CD4-positive, alpha-beta T cell (primary cell): ENCODE results near the gene CLSTN1. TPM values are rescaled to one million over a fixed set of nuclear protein-coding genes. Genes with fewer than 3 reads are reported as not detected.

Experiments
- ATAC-seq: fragments of 200-7000 bp; cut with Tn5 transposase; one replicate; pipeline ENCODE4 v1.10.0; 2022; ENCODE audit warnings: mild to moderate bottlenecking; ENCODE audit not compliant: poor library complexity
- CTCF ChIA-PET: fragments of 350-600 bp; sonication (Branson Sonifier 250); formaldehyde crosslinking; loops from one replicate; lab custom pipeline; 2021; ENCODE audit warnings: antibody characterized with exemption, inconsistent platforms; lab: Charles Lee
- POLR2A ChIA-PET: fragments of 350-600 bp; sonication (Branson Sonifier 250); formaldehyde crosslinking; loops from one replicate; lab custom pipeline; 2021; ENCODE audit warnings: antibody characterized with exemption, inconsistent platforms; lab: Charles Lee
- DNase-seq, 14 experiments: peaks; one replicate each; pipeline ENCODE4 v3.0.0-alpha.2; 2013 to 2020; ENCODE audit warnings: mixed read lengths in 2 of 14
- H3K27ac ChIP-seq, 2 donors: one replicate each; pipeline versions ENCODE4 v1.5.1 to v1.7.0; 2013; ENCODE audit warnings: low read length in 2 of 2, low read depth in 1 of 2, mild to moderate bottlenecking in 1 of 2
- H3K27me3 ChIP-seq, 2 experiments: 1 replicate in 1 of 2; 2 replicates in 1 of 2; pipeline versions ENCODE4 v1.6.1 to v1.7.0; 2013; ENCODE audit warnings: low read length in 2 of 2, control low read depth in 1 of 2, mild to moderate bottlenecking in 1 of 2, moderate library complexity in 1 of 2; ENCODE audit not compliant: insufficient read depth in 2 of 2, control insufficient read depth in 1 of 2
- H3K36me3 ChIP-seq: one replicate; pipeline ENCODE4 v1.6.1; 2013; ENCODE audit warnings: low read length, control low read depth; ENCODE audit not compliant: insufficient read depth
- H3K4me1 ChIP-seq: one replicate; pipeline ENCODE4 v1.6.1; 2013; ENCODE audit warnings: low read length, control low read depth; ENCODE audit not compliant: insufficient read depth
- H3K4me3 ChIP-seq: one replicate; pipeline ENCODE4 v1.5.1; 2013; ENCODE audit warnings: mild to moderate bottlenecking, low read length, moderate library complexity
- H3K9me3 ChIP-seq, 2 experiments: 1 replicate in 1 of 2; 2 replicates in 1 of 2; pipeline versions ENCODE4 v1.6.1 to v1.7.0; 2013; ENCODE audit warnings: low read length in 2 of 2, mild to moderate bottlenecking in 2 of 2, control low read depth in 1 of 2, moderate library complexity in 1 of 2; ENCODE audit not compliant: control insufficient read depth in 1 of 2, insufficient read depth in 1 of 2
- H3K27ac Mint-ChIP-seq: one replicate; pipeline ENCODE4 v1.8.0; 2020; ENCODE audit warnings: mixed read lengths
- H3K27me3 Mint-ChIP-seq: one replicate; pipeline ENCODE4 v1.8.0; 2021; ENCODE audit warnings: mixed read lengths
- H3K36me3 Mint-ChIP-seq: one replicate; pipeline ENCODE4 v1.8.0; 2021; ENCODE audit warnings: low read depth, mixed read lengths
- H3K4me1 Mint-ChIP-seq: one replicate; pipeline ENCODE4 v1.8.0; 2021; ENCODE audit warnings: low read depth, mixed read lengths
- H3K4me3 Mint-ChIP-seq: one replicate; pipeline ENCODE4 v1.8.0; 2020; ENCODE audit warnings: mild to moderate bottlenecking, mixed read lengths
- H3K9me3 Mint-ChIP-seq: one replicate; pipeline ENCODE4 v1.8.0; 2020; ENCODE audit warnings: mixed read lengths
- intact Hi-C, 2 experiments: fragments of 100-400 bp; cut with DNase I in 1 of 2; cut with micrococcal nuclease in 1 of 2; formaldehyde crosslinking; loops; one replicate each; pipeline versions ENCODE4 v1.15.1 to v1.9.0; 2023 to 2025; cut with DNase I, micrococcal nuclease
- total RNA-seq, 174 experiments: library from RNA in 2 of 174; stranded (reverse) in 2 of 174; gene quantifications; one replicate each; pipeline ENCODE4 v1.2.3 and lab custom pipeline; 2021 to 2026
- TF ChIP-seq, protein P1 (sequence below): fragments of 200-600 bp; IDR thresholded peaks from one replicate; pipeline ENCODE4 v1.8.0; 2022; ENCODE audit warnings: antibody characterized with exemption, mild to moderate bottlenecking

The CLSTN1 gene
- total RNA-seq, 2 experiments from 2014 or later, result 66.8 to 68.1 TPM

- no peaks in the 10 kb centered on the region for H3K27me3 Mint-ChIP-seq
- DNase-seq, result peak in 1 of 14 experiments; percentile 56
- no peaks in the 10 kb centered on the region for H3K9me3 Mint-ChIP-seq
- TF ChIP-seq, protein P1, sequence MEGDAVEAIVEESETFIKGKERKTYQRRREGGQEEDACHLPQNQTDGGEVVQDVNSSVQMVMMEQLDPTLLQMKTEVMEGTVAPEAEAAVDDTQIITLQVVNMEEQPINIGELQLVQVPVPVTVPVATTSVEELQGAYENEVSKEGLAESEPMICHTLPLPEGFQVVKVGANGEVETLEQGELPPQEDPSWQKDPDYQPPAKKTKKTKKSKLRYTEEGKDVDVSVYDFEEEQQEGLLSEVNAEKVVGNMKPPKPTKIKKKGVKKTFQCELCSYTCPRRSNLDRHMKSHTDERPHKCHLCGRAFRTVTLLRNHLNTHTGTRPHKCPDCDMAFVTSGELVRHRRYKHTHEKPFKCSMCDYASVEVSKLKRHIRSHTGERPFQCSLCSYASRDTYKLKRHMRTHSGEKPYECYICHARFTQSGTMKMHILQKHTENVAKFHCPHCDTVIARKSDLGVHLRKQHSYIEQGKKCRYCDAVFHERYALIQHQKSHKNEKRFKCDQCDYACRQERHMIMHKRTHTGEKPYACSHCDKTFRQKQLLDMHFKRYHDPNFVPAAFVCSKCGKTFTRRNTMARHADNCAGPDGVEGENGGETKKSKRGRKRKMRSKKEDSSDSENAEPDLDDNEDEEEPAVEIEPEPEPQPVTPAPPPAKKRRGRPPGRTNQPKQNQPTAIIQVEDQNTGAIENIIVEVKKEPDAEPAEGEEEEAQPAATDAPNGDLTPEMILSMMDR, result no peak
- H3K27me3 ChIP-seq, result no peaks in the 10 kb centered on the region
- ChIA-PET CTCF (interaction anchor here (0.6 to 2.0 kb wide), 2 partner anchors 15 to 85 kb away, joined by 3 to 10 read pairs; no protein-coding TSS in a partner anchor), POLR2A (interaction anchor here (0.6 to 1.3 kb wide), 9 partner anchors 9 to 111 kb away, joined by 3 to 7 read pairs (median 3); no protein-coding TSS in a partner anchor)
- no peaks in the 10 kb centered on the region for H3K9me3 ChIP-seq
- no peak overlapping the region for H3K4me3 ChIP-seq
- peaks cover 79% of the 10 kb centered on the region for H3K4me1 ChIP-seq
- H3K36me3 Mint-ChIP-seq, result peaks cover 70% of the 10 kb centered on the region
- no peak for ATAC-seq
- peaks cover 41% of the 10 kb centered on the region for H3K4me1 Mint-ChIP-seq
- H3K4me3 Mint-ChIP-seq, result no peak overlapping the region
- peak overlapping the region in 1 of 2 donors; percentile 31 for H3K27ac ChIP-seq
- intact Hi-C loops, result no loop called here
- peaks cover 70% of the 10 kb centered on the region for H3K36me3 ChIP-seq
- peak overlapping the region; percentile 71 for H3K27ac Mint-ChIP-seq
Measured at GRCh38 chr1:9711466-9712020, 112.2 kb downstream of the CLSTN1 start.

DNA sequence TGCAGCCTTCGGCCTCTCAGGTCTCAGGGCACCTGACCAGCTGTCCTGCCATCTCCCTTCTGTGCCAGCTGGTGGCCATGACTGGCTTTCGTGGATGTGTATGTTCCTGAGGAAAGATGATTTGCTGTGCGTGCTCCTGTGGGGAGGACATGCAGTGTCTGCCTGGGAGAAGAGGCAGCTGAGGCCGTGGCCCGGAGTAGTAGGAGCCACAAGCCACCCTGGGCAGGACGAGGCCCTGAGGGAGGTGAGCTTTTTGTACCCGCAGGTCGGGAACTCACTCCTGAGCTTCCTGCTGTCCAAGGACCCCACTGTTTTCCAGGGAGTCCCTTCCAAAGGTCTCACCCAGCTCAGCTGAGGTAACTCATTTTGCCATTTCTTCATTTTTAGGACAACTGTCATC is 113.7 kb downstream of the CLSTN1 start:
- H3K9me3 ChIP-seq, result no peaks in the 10 kb centered on the region
- H3K4me3 ChIP-seq, result no peak overlapping the region
- Mint-ChIP-seq H3K4me1 (peaks cover 42% of the 10 kb centered on the region), H3K27ac (peak overlapping the region; percentile 76), H3K9me3 (no peaks in the 10 kb centered on the region), H3K4me3 (no peak overlapping the region), H3K27me3 (no peaks in the 10 kb centered on the region), H3K36me3 (peaks cover 66% of the 10 kb centered on the region)
- peaks cover 55% of the 10 kb centered on the region for H3K36me3 ChIP-seq
- peaks cover 74% of the 10 kb centered on the region for H3K4me1 ChIP-seq
- ChIA-PET CTCF (interaction anchor here (2.2 kb wide), 1 partner anchor 83 kb away, joined by 8 read pairs; no protein-coding TSS in a partner anchor), POLR2A (interaction anchor here (0.8 kb wide), 1 partner anchor 58 kb away, joined by 3 read pairs; the partner anchor contains the start of gene PIK3CD)
- ATAC-seq, result no peak
- intact Hi-C loops, result no loop called here
- TF ChIP-seq, protein P1, result no peak
- no peak for DNase-seq
- peak overlapping the region in 1 of 2 donors; percentile 8 for H3K27ac ChIP-seq
- H3K27me3 ChIP-seq, result no peaks in the 10 kb centered on the region

DNA sequence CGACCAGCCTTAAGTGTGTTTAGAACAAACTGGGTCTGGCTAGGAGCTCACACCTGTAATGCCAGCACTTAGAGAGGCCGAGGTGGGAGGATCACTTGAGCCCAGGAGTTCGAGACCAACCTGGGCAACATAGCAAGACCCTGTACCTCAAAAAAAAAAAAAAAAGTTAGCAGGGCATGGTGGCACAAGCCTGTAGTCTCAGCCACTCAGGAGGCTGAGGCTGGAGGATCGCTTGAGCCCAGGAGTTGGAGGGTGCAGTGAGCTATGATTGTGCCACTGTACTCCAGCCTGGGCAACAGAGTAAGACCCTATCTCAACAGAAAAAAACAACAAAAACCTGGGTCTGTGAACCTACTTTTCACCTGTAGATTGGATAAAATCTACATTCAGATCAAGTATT is 117.6 kb downstream of the CLSTN1 start:
- Mint-ChIP-seq H3K27me3 (no peaks in the 10 kb centered on the region), H3K9me3 (no peaks in the 10 kb centered on the region), H3K4me1 (peaks cover 54% of the 10 kb centered on the region), H3K27ac (peak overlapping the region; percentile 75), H3K36me3 (peaks cover 62% of the 10 kb centered on the region), H3K4me3 (peak overlapping the region; percentile 38)
- peaks cover 30% of the 10 kb centered on the region for H3K36me3 ChIP-seq
- intact Hi-C loops, result no loop called here
- TF ChIP-seq, protein P1, result no peak
- DNase-seq (no peak), ATAC-seq (no peak)
- peaks cover 72% of the 10 kb centered on the region for H3K4me1 ChIP-seq
- CTCF ChIA-PET, result no interaction called here
- H3K9me3 ChIP-seq, result no peaks in the 10 kb centered on the region
- POLR2A ChIA-PET, result no interaction called here
- no peak overlapping the region for H3K27ac ChIP-seq
- H3K4me3 ChIP-seq, result no peak overlapping the region
- no peaks in the 10 kb centered on the region for H3K27me3 ChIP-seq
